GM21576 (cell line): Measurements from ENCODE around the gene MKRN2.
"Not testable (repeated sequence)": the region's sequence is repeated elsewhere in the genome, so short reads cannot be mapped to it uniquely, and the experiment has no call there.

Experiments
- ATAC-seq: cut with Tn5 transposase; IDR thresholded peaks from one replicate; pipeline ENCODE4 v1.9.1; 2021; ENCODE audit warnings: mild to moderate bottlenecking, moderate library complexity; ENCODE audit not compliant: unreplicated experiment

MKRN2 gene, protein sequence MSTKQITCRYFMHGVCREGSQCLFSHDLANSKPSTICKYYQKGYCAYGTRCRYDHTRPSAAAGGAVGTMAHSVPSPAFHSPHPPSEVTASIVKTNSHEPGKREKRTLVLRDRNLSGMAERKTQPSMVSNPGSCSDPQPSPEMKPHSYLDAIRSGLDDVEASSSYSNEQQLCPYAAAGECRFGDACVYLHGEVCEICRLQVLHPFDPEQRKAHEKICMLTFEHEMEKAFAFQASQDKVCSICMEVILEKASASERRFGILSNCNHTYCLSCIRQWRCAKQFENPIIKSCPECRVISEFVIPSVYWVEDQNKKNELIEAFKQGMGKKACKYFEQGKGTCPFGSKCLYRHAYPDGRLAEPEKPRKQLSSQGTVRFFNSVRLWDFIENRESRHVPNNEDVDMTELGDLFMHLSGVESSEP

DNA sequence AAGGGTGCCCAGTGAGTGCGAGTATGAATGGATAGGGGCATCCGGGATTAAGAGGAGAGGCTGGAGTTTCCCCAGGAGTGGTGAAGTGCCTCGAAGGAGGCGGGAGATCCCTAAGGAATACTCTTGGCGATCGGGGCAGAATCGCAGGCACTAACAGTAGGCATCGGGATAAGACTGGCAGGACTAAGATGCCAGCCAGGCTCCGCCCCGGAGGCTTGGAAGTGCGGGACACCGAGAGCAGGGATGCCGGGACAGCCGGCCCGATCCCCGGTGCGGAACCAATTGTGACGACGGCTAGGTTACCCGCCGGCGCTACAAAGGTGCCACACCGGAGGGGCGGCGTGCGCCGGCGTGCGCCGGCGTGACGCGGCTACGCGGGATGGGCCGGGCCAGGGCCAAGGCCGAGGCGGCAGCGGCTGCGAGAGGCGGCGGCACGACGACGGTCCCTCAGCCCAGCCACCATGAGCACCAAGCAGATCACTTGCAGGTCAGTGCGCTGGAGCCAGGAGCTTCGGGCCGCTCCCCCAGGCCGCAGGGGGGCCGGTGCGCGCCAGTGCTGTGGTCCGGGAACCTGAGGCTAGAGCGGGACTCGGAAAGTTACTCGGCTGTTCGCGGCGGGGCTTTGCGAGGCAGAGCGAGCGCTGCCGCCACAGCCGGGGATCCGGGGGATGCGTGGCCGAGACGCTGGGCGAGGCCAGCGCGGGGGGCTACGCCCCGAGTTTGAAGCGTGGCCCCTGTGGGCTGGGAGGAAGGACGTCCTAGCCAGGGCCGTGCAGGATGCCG, at the start of gene MKRN2:
Gene MKRN2, plus strand, starts transcription at position 398 of the 783 bp plus-strand sequence. Its CDS starts 64 bp downstream, at position 462.
- ATAC-seq = peak; percentile 66

DNA sequence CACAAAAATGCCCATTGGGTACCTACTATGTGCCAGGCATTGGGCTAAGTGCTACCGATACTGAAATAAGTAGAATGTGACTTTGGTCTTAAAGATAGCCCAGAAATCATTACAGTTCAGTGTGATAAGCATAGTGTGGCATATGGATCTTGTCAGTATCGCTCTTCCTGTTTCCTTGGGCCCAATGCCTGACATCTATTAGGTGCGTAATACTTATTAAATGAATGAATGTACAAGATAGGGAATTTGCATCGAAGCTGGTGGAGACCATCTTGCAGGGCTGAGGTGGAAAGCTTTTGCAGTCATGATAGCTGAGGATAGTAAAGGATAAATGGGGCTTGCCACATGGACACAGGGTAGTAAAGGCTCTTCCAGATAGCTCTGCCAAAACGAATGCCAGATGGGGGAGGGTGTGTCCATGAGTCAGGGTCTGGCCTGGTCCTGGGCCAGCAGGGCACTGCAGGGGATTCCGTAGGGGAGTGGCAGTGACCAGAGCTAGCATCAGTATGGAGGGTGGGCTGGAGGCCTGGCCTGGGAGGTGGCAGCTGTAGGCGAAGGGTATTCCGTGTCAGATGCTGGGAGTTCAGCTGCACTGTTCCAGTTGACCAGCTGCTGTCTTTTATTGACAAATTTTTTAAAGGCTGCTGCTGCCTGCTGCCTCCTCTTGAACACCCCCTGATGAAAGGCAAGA, 49.2 kb upstream of the MKRN2 start:
- no peak for ATAC-seq

DNA sequence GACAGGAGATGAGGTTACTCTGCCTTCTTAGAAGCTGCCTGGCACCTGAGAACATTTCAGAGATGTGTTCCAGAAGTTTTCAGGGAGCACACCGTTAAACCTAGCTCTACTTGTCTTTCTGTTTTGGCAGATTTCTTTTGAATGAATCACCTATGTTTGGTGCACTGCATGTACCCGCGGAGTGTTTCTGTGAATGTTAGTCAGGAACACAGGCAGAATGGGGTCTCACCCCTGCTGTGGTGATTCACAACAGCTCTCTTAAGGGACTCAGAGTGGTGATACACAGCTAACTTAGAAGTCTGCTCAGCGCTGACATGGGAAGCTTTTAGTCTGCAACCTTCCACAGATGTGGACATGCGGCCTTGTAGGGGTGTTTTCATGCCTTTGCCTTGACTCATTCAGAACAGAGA, 48.6 kb upstream of the MKRN2 start:
- no peak for ATAC-seq

DNA sequence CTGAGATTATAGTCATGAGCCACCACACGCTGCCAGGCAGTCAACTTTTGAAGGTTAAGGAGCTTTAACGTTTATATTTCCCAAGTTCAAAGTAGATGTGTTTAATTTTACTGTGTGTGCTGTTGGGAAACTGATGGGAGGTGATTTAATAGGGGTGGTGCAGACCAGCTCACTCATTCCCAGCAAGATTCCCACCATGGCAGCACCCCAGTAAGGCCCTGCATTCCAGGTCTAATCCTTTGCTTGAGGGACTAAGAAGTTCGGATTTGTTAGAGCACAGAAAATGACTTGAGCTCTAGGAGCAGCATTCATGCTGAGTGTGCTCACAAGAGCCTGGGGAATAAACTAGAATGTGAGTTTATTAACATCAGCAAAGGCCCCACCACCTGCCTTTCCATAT, 47.4 kb upstream of the MKRN2 start:
- no peak for ATAC-seq

DNA sequence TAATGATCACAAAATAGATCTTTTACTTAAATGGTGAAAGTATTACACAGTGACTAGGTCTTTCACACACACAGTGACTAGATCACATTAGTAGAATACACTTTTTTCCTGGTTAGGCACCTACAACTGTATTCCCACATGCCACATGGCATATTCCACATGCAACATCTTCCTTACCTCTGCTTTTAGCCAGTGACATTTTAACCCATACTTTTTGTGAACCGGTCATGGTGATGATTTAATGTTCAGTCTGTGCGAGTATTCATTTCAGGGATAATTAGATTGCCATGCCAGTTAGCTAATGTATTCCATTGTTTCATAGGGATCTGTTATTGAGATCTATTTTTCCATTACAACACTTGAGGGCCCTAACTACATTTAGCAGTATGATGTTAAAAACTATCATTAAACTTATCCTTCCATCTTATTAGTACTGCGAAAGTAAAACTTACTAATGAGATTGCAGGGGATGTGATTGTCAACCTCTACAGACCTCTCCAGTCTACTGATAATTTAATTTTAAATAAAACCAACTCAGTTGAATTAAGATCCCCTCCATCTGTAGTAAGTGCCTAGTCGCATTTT, 44.3 kb upstream of the MKRN2 start:
- ATAC-seq = no peak

DNA sequence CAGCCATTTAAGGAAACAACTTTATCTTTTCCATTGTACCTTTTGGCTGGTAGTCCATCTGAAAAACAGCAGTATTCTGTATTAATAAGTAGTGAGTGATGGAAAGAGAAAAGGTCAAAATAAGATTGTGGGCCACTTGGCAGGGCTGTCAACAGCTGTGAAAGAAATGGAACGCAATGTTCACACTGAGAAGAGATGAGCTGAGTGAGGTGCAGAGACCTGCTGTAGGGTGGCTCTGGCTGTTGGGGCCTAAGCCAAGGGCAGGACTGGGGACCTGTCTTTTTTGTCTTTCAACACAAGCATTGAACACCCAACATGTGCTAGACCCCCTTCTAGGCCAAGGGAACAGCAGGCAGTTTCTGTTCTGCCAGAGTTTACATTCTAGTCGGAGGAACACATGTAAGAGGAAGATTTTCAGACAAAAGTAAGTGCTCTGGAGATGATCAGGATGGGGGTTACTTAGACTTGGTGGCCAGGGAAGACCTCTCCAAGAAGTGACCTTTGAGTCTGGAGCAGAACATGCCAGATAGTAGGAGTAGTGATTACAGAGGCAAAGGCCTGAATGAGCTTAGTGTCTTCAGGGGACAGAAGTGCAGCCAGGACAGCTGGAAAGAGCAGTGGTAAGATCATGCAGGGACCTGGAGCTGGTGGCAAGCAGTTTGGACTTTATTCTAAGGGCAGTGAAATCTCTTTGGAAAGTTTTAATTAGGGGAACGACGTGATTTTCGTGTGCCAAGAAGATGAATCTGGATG, 43.0 kb upstream of the MKRN2 start:
- ATAC-seq = no peak

DNA sequence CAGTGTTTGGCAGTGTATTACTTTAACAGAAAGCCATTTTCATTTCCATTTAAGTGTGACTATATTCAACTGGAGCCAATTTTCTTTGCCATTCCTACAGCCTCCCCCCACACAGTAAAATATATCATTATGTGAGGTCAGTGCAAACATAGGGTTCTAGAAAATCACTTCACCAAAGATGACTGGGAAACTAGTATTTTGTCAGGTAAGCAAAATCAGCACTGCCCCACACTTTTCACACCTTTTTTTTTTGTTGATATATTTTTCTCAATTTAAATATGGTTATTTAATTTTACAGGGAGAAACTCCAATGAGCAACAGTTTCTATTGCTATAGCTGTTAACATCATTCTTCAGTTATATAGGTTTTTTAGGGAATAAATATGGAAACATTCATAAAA, 41.3 kb upstream of the MKRN2 start:
- no peak for ATAC-seq

DNA sequence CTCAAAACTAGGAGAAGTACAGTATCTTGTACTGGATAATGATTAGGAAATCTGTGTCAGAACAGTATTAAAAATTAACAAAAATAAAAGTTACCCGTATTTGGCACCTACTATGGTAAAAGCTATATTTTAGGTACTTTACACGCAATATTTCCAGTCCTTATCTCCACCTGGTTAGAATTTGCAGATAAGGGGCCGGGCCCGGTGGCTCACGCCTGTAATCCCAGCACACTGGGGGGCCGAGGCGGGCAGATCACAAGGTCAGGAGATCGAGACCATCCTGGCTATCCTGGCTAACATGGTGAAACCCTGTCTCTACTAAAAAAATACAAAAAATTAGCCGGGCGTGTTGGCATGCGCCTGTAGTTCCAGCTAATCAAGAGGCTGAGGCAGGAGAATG, 40.0 kb upstream of the MKRN2 start:
- no peak for ATAC-seq

DNA sequence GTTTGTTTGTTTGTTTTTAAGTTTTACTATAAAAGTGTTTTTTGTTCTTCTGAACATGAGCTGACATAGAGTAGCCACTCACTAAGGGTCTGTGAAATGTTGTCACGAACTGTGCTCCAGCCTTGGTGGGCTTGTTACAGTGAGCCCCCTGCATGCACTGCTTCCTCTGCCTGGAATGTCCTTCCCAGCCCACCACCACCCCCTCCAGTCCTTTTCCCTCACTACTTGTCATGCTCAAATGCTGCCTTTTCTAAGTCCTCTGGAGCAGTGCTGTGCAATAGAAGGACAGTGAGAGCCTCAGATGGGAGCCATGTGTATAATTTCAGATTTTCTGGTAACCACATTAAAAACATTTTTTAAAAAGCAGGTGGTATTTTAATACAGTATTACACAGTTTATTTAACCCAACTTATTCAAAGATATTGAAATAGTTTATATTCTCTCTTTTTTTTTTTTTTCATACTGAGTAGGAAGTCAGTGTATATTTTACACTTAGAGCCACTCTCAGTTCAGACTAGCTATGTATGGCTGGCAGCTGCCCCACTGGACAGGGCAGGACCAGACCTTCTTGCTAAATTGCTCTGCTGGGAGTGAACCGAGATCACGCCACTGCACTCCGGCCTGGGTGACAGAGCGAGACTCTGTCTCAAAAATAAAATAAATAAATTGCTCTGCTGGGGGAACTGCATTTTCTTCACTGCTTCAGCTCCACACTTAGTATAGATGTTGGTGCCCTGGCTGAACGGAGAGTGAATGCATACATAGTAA, 38.4 kb upstream of the MKRN2 start:
- ATAC-seq = no peak

DNA sequence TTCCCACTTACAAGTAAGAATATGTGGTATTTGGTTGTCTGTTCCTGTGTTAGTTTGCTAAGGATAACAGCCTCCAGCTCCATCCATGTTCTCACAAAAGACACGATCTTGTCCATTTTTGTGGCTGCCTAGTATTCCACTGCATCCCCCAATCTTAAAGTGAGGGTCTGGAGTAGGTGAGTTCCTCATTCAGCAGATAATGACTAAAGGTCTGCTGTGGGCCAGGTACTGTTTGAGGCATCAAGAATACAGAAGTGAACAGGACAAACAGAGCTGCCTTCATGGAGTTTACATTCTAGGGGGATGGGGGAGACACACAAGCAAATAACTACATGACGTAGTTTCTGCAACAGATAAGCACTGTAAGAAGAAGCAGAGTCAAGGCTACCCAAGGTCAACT, 35.9 kb upstream of the MKRN2 start:
- ATAC-seq = no peak

DNA sequence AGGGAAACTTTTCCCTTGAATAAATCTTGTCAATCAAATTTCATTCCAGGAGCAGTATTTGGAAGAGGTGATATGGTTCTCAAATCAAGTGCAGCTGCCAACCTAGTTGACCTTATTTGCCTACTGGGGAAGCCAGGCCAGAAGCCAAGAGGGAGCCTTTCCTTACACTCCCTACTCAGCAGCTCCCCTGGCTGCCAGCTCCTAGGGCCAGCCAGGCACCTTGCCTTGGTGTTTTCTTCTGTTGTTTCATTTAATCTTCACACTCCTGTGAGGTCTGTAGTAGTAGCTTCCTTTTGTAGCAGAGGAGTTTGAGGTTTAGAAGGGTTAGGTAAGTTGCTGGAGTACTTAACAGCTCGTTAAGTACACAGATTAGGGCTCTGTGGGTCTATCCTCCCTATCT, 34.2 kb upstream of the MKRN2 start:
- ATAC-seq = no peak

DNA sequence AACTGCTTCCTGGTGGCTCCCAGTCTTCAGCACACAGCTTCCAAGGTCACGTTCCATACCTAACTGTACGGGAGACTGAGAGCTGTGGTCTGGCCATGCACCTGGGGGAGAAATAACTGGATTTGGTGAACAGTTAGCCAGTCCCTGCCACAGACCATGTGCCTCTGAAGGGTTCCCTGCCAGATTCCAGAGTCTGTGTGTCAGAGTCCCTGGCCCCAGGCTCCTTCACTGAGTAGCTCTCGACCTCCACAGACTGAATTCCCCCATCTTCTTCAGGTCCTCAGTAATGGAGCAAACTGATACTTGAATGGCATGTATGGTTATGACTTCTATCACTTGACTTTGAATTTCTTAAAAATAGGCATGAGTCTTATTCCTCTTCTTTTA, 29.1 kb upstream of the MKRN2 start:
- ATAC-seq = no peak

DNA sequence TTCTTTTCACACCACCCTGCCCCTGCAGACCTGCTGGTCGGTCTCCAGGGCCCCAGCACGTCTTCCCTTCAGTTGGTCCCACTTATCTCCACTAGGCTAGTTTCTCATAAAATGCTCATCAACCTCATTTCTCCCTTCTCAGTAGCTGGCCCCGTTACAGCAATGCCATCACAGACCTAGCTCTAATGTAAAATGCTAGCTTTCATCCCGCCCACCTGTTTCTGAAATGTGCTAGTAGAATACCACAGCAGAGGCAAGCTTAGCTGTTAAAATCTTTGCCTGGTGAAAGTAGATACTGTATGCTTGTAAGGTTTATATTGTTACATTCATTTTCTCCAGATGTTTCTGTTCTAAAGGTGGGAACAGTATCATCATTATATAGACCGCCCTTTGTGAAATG, 24.7 kb upstream of the MKRN2 start:
- ATAC-seq = no peak

DNA sequence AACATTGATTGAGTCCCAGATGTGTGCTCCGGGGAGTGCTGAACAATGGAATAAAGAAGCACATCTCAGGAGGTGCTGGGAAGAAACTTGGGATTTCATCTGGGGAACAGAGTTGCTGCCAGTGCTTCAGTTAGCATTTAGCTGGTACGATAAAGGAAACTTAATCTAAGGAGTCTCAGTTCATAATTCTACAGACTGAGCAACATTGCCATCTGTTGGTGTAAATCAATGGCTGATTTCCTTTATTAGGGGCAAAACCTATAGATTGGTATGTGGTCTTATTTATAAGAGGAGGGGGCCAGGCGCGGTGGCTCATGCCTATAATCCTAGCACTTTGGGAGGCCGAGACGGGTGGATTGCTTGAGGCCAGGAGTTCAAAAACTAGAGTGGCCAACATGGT, 20.5 kb upstream of the MKRN2 start:
- ATAC-seq = no peak

DNA sequence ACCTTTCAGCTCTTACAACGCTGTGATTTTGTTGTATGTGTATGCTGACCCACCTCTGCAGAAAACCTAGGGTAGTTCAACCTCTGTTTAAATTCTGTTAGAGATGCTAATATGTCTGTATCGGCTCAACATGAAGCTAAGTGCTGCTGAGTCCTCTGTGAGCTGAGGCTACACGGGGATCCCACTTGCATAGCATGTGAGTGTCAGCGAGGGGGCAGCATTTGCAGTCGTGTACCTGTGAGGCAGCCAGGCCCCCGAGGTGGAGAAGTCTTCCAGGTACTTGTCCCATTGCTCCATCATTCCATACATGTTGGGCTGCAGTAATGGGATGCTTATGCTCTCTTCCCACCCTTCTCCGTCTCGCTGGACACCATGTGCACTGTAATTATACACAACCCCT, 15.3 kb upstream of the MKRN2 start:
- no peak for ATAC-seq

DNA sequence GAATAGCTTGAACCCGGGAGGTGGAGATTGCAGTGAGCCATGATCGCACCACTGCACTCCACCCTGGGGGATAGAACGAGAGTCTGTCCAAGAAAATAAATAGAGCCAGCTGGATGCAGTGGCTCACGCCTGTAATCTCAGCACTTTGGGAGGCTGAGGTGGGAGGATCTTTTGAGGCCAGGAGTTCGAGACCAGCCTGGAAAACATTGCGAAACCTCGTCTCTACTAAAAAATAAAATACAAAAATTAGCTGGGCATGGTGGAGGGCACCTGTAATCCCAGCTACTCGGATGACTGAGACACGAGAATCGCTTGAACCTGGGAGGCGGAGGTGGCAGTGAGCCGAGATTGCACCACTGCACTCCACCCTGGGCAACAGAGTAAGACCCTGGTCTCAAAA, 13.4 kb upstream of the MKRN2 start:
- not testable (repeated sequence) for ATAC-seq

DNA sequence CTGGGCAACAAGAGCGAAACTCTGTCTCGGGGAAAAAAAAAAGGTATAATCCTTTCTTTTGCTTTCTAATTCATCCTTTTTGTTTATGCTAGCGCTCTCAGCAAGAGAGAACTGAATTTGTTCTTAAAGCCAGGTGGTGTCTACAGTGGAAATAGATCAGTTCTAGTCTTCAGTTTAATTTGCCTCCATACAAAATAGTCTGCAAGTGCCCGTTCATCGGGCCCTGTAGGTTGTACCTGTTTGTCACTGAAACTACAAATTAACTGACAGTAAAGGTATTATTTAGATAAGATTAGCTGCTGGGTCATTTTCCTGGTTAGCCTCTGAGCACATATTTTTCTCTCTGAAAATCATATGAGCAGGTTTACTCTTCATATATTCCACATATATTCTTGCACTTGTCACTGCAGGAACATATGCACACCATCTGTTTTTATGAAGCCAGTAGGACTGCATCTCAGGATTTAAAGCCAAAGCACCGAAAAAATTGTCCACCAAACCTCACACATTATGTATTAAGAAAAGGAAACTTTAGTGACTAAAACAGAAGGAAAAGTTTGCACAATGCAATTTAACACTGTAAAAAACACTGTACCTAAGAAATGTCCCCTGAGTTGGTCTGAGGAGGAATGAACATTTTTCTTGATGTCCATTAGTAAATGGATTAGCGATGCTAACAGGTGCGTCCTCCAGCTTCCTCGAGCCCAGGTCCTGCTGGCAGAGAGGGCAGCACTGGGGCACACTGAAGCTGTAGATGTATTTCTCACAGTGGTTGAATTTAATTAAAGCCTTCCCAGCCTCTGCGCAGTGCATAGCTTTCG, 12.0 kb upstream of the MKRN2 start:
- no peak for ATAC-seq

DNA sequence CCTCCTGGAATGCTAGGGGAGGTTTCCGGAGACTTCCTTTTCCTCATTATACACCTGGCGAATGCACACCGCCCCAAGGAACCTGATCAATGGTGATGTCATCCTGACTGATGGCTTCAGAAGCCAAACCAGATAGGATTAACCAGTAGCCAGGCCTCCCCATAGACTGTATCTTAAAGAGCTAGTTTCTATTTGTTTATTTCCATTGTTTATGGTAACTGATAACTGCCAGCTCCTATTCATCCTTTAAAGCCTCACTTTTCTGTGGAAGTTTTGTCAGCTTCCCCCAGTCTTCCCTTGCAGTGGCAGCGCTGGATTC, 11.5 kb upstream of the MKRN2 start, which contains the start of gene MKRN2OS:
Gene MKRN2OS, minus strand, starts transcription at position 27 of the 319 bp plus-strand sequence. CDS start 35 bp downstream, outside the sequence.
- ATAC-seq = no peak
